ENCODE data around the gene TRRAP.
"Not testable (repeated sequence)": the region's sequence is repeated elsewhere in the genome, so short reads cannot be mapped to it uniquely, and the experiment has no call there.

Gene TRRAP

GRCh38 chr7:99030457-99030856 is 152.1 kb downstream of the TRRAP start:
- DNase-seq (ENCODE audit: low spot score), result no peak

DNA sequence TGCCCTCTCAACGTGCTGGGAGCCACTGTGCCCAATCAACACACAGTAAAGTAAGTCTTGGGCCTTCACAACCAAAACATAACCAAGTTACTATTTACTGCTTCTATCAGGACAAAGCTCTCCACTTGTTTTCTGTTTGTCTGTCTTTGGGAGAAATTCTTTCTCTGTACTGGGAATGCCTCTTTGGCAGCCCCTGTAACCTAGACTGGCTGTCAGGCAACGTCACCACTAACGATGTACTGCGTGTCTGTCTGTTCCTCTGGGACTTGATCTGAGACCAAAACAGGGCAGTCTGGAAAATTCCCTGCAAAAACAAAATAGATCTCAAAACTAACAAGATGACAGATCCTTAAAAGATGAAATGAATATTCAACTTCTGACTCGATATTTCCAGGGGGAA is 152.6 kb downstream of the TRRAP start:
- peak; percentile 15 for DNase-seq (ENCODE audit: low spot score)

- no peak for DNase-seq (ENCODE audit: low spot score)
Observed at GRCh38 chr7:99031496-99031895, 153.2 kb downstream of the TRRAP start.

GRCh38 chr7:99032928-99033327 is 154.6 kb downstream of the TRRAP start:
- no peak for DNase-seq (ENCODE audit: low spot score)

DNA sequence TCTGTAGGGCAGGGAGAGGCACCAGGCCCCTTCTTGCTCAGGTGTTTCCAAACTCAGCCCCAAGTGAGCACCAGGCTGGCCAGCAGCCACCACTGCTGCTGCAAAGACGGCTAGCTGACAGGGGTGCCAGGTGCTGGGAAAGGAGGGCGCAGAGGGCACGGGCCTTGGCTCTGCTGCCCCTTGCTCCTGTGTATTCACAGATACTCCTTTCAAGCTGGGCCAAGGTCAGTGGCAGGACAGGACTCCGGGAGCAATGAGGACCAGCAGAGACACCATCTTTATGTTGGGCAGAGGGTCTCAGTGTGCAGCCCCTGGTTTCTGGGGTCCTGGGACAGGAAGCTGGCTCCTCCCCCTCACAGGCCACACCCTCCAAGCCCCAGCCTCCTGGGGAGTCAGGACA is 155.4 kb downstream of the TRRAP start:
- no peak for DNase-seq (ENCODE audit: low spot score)

GRCh38 chr7:99034932-99035722 is 156.8 kb downstream of the TRRAP start:
- DNase-seq (ENCODE audit: low spot score), result no peak

GRCh38 chr7:99035723-99036545 is 157.6 kb downstream of the TRRAP start:
- no peak for DNase-seq (ENCODE audit: low spot score)

- peak; percentile 84 for DNase-seq (ENCODE audit: low spot score)
Observed at GRCh38 chr7:99036546-99037111, 158.3 kb downstream of the TRRAP start.

- no peak for DNase-seq (ENCODE audit: low spot score)
Observed at GRCh38 chr7:99037327-99037940, 159.1 kb downstream of the TRRAP start.

DNA sequence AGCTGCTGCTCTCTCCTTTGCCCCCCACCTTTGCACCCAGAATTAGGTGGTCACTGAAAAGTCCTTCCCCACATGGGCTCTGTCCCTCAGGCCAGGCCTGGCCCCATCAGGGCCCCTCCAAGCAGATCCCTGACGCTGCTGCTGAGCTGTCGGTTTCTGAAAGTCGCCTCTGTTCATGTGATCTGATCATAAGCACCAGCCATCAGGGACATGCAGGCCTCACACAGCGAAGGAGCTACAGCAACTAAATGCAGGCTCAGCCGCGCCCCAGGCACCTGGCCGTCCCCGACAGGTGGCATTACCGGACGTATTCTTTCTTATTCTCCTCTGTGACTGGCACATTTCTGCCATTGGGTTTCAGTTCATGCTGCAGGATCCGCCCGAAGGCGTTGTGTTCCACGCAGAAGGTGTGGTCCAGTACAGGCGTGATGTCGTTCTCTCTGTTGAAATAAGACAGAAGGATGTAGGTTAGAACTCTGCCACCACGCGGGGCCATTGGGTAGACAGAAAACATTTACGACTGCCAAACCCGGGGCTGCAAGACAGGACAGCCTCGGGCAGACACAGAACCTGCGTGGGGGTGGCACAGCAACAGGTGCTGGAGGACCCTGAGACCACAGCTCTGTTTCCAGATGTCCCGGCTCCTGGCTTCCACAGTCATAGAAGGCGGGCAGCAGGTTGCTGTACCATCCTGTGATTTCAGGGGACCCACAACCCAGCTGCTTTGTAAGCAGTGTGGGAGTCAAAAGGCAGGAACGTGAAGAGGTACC is 159.9 kb downstream of the TRRAP start:
- no peak for DNase-seq (ENCODE audit: low spot score)

- no peak for DNase-seq (ENCODE audit: low spot score)
Observed at GRCh38 chr7:99039384-99039891, 161.1 kb downstream of the TRRAP start.

DNA sequence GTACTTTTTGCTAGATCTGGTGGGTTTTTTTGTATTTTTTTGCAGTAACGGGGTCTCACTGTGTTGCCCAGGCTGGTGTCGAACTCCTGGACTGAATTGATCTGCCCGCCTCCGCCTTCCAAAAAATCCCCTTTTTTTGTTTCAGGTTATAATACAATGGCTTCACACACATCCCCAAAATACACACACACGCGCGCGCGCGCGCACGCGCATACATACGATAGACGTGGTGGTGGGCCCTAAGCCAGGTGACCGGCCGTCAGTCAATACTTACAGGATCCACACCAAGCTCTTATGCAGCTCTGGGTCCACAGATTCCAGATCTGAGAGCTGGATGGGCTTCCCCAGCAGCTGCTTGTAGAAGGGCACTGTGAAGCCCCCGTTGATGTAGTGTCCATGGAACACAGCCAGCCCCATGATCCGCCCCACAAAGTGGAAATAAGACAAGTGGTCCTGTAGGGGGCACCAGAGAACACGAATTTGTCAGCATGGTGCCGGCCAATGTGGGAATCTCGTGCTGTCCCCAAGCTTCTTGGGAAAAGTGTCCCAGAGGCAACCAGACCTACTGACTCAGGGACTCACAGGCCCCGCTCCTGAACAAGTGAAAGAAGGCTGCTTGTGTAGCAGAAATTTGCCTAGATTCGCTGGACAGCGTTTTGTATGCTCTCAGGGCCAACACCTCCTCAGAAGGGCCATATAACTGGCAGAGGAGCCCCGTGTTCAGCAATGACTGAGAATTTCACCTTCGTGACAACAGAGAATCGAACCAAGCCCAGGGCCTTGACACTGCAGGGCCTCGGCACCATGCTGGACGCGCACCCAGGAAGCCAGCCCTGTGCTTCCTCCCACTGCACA is 162.0 kb downstream of the TRRAP start:
- peak; percentile 94 for DNase-seq (ENCODE audit: low spot score)

DNA sequence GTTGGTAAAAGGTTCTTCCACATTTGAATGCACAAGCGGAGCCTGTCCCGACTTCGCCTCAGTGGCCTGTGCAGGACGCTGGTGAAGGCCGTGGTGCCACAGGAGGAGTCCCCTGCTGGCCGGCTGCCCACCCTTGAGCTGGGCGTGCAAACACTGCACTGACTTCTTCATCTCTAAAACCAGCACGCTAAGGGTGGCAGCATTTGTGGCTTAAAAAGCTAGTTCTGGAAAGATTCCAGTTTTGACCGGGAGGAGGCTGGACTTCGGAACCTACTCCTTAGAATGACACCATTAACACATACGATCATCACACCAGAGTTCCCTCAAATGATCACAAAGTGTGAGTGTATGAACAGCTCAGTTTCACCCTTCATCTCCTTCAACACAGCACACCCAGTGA is 163.2 kb downstream of the TRRAP start:
- DNase-seq (ENCODE audit: low spot score), result no peak

- DNase-seq (ENCODE audit: low spot score), result no peak
Observed at GRCh38 chr7:99042957-99043356, 164.6 kb downstream of the TRRAP start.

DNA sequence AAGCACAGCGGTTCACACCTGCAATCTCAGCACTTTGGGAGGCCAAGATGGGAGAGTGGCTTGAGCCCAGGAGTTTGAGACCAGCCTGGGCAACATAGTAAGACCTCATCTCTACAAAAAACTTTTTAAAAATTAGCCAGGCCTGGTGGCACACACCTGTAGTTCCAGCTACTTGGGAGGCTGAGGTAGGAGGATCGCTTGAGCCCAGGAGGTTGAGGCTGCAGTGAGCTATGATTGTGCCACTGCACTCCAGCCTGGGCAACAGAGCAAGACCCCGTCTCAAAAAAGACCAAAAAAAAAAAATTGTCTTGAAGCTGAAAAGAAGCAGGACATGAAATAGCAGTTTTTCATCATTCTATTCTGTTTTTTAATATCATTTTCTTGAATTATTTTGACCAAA is 166.5 kb downstream of the TRRAP start:
- DNase-seq (ENCODE audit: low spot score), result not testable (repeated sequence)

DNA sequence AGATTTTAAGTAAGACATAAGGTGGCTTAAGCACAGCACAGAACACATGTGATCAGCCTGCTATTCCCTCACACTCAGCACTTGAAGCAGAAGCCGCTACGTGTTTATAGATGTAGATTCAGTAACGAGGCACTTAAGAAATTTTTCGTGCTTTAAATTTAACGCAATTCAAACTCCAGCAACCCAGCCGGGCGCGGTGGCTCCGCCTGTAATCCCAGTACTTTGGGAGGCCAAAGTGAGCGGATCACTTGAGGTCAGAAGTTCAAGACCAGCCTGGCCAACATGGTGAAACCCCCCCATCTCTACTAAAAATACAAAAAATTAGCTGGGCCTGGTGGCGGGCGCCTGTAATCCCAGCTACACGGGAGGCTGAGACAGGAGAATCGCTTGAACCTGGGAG is 167.9 kb downstream of the TRRAP start:
- not testable (repeated sequence) for DNase-seq (ENCODE audit: low spot score)

DNA sequence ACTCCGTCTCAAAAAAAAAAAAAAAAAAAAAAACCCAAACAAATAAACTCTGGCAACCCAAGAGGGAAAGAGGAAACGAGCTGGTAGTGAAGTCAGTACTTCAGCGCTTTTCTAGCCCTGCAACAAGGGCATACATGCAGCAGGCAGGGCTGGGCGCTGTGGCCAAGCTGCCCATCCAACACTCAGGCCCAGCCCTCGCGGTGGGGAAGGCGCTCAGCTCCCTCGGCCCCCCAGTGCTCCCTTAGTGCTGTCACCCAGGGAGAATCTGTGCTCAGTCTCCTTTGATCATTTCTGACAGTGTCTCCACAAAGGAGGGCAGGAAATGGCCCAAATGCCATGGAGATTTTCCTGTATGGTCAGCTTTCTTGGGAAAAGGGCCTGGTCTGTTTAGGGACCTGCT is 168.4 kb downstream of the TRRAP start:
- no peak for DNase-seq (ENCODE audit: low spot score)

- DNase-seq (ENCODE audit: low spot score), result no peak
Observed at GRCh38 chr7:99047526-99048077, 169.3 kb downstream of the TRRAP start.

- DNase-seq (ENCODE audit: low spot score), result no peak
Observed at GRCh38 chr7:99050971-99051370, 172.6 kb downstream of the TRRAP start.

DNA sequence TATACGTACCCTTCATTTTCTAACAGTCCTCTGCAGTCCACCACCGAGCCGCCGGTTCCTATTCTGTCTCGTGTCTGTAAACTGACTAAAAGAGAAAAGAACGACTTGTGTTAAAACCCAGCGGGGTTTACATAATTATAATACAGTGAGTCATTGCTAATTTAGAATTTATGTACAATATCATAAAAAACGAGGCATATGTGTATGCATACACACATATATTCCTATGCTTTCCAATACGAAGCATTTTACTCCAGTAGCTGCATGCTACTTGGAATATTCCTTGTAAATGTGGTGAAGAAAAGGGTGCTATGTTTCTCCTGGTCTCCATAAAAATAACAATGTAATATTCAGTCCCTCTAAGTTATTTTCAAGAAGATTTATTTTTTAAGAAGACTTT is 176.4 kb downstream of the TRRAP start:
- no peak for DNase-seq (ENCODE audit: low spot score)

Data from AG08395 (cell line).